ENCODE measurements around the gene BIRC5. TPM values are rescaled to one million over a fixed set of nuclear protein-coding genes. Genes with fewer than 3 reads are reported as not detected.
A peak's percentile ranks its signal among the peaks of the same experiment; 100 is the strongest.

BIRC5 gene
- total RNA-seq, 2 donors from 2014 or later = 0.19 to 1.7 TPM

- intact Hi-C loops (cut with DNase I) = no loop called here
- no peak for DNase-seq (ENCODE audit: low spot score)
Observed at GRCh38 chr17:78235885-78236284, 21.8 kb downstream of the BIRC5 start.

- intact Hi-C loops (cut with DNase I) = no loop called here
Observed at GRCh38 chr17:78236362-78237127, 22.5 kb downstream of the BIRC5 start.

DNA sequence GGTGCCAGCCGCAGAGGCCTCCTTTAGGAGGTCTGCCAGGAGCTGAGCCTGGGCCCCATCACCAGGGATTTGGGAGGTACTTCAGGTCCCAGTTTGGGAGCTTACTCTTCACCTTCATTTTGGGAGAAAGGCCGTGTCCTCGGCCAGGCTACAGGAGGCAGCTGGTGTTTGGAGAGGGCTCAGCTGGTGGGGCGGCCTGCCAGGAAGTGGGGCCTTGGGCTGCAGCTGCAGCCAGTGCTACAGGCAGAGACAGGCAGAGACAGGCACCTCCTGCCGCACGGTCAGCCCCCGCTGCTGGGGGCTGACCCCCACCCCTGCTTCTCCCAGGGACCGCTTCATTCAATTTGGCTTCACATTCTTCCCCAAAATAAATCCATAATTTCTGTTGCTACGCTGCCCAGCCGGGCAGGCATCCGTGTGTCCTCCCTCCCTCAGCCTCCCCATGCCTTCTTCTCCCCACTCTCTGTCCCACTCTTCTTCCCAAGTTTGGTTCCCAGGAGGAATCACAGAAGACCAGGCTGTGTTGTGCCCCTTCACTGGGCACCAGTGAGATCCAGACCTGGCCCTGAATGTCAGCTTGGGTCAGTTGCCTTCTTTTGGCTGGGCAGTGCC is 23.5 kb downstream of the BIRC5 start:
- no peak for DNase-seq (ENCODE audit: low spot score)
- intact Hi-C loops (cut with DNase I) = no loop called here

More at GRCh38 chr17:78236362-78237127, 22.5 kb downstream of the BIRC5 start:
- no peak for DNase-seq (ENCODE audit: low spot score)

GRCh38 chr17:78238823-78239488 is 24.9 kb downstream of the BIRC5 start:
- no peak for DNase-seq (ENCODE audit: low spot score)
- intact Hi-C loops (cut with DNase I) = no loop called here

DNA sequence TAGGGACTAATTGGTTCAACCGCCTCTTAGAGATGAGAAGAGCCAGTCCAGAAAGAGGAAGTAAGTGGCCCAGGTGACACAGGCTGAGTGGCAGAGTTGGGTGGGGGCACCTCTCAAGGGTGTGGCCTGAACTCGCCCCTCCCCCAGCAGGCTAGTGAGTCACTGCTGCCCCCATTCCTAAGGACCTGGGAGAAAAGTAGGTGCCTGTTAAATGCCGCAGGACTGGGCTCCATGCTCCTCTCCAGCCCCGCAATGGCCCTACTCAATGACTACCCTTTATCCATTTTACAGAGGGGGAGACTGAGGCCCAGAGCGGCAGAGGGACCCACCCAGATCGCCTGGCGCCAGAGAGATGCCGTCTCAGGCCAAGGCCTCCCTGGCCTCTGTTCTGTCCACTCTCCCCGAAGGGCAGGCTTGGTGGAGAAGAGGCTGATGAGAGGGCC is 25.5 kb downstream of the BIRC5 start:
- intact Hi-C loops (cut with DNase I) = no loop called here
- no peak for DNase-seq (ENCODE audit: low spot score)

- intact Hi-C loops (cut with DNase I) = no loop called here
- no peak for DNase-seq (ENCODE audit: low spot score)
Observed at GRCh38 chr17:78240012-78240655, 26.1 kb downstream of the BIRC5 start.

DNA sequence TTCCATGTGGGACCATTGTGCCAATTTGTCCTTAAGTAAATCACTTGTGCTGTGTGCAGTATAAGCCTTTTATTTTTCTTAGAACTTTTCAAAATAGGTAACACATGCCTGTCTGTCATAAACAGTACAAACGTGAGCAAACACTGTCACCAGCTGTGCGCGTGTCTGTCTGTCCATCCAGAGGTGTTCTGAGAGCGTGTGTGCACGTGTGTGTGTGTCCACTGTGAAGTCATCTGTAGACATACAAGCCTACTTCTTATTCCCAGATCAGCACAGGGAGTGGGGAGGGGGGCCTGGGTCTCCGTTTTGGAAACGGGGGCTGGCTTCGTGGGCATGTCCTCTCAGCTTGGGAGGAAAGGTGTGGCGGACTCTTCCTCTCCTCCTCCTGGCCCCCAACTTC is 26.8 kb downstream of the BIRC5 start:
- intact Hi-C loops (cut with DNase I) = no loop called here
- no peak for DNase-seq (ENCODE audit: low spot score)

DNA sequence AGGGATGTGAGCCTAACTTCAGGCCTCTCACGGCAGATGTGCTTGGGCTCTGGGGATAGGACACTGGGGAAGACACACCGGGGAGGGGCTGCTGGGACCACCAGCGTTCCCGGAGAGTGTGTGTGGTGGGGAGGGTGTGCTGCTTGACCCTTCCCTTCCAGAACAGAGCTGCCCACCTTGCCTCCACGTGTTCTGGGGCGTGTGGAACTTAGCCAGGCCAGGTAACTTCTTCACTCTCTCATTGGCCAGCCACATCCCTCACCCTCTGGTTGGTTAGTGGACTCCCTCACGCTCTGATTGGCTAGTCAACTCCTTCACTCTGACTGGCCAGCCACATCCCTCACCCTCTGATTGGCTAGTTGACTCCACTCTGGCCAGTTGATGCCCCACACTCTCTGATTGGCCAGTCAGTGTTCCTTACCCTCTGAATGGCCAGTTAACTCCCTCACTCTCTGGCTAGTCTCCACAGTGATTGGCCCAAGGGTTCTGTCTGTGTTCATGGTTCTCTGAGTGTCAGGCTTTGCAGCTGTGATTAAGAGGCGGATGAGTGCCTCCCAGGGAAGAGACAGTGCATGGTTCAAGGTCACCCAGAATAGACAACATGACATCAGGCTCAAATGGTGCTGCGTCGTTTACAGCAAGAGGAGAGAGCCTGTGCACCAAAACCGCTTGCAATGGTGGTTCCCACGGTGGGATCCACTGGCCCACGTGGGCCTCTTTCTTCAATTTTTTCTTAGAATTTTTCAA is 27.4 kb downstream of the BIRC5 start:
- DNase-seq (ENCODE audit: low spot score) = no peak
- intact Hi-C loops (cut with DNase I) = no loop called here

DNA sequence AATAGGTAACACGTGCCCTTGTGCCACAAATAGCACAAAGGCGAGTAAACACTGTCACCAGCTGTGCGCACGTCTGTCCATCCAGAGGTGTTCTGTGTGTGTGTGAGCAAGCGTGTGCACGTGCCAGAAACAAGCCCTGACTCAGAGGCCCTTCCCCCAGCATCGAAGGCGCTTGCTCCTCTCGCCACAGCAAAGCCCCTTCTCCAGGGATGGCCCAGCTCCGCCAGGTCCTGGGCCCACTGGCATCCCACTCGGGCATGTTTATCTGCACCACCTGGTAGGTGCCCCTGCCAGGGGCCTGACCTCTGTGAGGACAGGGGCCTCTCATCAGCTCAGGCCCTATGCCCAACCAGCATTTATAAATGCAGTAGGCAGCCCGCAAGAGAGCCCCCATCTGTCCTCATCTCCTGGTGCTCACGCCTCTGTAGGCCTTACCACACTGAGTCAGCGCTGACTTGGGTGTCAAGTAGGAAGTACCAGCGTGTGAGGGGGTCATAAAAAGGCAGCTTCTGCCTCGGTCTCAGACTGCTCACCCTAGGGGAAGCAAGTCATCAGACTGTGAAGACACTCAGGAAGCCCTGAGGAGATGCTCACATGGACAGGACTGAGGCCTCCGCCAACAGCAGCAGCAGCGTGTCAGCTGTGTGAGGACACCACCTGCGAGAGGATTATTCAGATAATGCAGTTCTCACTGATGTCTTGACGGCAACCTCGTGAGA is 28.1 kb downstream of the BIRC5 start:
- intact Hi-C loops (cut with DNase I) = no loop called here
- no peak for DNase-seq (ENCODE audit: low spot score)

DNA sequence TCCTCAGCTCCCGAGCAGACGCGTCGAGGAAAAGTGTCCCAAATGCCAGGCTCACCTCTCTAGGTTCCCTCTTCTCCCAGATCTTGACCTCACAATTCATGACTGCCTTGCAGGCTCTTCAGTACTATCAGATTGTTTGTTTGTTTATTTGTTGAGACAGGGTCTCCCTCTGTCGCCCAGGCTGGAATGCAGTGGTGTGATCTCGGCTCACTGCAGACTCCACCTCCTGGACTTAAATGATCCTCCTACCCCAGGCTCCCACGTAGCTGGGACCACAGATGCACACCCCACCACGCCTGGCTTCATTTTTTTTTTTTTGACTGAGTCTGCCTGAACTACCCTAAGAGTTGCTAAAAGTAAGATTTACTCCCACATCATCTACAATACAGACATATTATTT is 33.3 kb downstream of the BIRC5 start:
- intact Hi-C loops (cut with DNase I) = no loop called here
- DNase-seq (ENCODE audit: low spot score) = no peak

GRCh38 chr17:78248051-78248914 is 34.2 kb downstream of the BIRC5 start:
- intact Hi-C loops (cut with DNase I) = no loop called here
- DNase-seq (ENCODE audit: low spot score) = no peak

DNA sequence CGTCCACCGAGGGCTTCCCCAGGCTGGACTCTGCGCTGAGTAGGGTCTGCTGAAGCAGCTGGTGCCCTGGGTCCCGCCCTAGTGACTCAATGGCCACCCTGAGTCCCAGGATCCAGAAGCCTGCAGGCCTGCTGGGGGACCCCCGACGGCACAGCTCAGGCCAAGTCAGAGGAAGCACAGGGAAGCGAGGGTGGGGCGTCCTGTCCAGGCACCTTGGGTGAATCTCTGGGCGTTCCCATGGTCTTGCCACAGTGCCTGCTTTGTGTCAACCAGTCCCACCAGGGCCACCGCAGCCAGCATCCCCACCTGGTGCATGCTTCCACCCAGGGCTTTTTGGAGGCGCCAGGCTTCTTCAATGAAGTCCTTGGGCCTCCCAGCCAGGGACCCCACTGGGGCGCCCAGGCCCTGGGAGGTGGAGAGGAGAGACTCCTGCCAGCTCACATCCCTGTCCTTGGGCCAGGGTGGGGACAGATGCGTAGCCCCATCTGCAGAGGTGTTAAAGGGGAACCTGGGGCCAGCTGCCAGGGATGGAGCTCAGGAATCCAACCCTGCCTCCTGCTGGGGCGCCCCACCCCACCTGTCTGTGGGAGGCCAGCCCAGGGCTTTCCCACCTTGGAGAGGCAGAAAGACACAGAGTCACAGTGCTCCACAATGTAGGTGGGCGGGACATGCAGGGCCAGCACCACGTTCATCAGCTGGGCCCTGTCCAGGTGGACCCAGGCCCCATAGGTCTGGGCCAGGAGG is 35.2 kb downstream of the BIRC5 start:
- no peak for DNase-seq (ENCODE audit: low spot score)
- intact Hi-C loops (cut with DNase I) = no loop called here

DNA sequence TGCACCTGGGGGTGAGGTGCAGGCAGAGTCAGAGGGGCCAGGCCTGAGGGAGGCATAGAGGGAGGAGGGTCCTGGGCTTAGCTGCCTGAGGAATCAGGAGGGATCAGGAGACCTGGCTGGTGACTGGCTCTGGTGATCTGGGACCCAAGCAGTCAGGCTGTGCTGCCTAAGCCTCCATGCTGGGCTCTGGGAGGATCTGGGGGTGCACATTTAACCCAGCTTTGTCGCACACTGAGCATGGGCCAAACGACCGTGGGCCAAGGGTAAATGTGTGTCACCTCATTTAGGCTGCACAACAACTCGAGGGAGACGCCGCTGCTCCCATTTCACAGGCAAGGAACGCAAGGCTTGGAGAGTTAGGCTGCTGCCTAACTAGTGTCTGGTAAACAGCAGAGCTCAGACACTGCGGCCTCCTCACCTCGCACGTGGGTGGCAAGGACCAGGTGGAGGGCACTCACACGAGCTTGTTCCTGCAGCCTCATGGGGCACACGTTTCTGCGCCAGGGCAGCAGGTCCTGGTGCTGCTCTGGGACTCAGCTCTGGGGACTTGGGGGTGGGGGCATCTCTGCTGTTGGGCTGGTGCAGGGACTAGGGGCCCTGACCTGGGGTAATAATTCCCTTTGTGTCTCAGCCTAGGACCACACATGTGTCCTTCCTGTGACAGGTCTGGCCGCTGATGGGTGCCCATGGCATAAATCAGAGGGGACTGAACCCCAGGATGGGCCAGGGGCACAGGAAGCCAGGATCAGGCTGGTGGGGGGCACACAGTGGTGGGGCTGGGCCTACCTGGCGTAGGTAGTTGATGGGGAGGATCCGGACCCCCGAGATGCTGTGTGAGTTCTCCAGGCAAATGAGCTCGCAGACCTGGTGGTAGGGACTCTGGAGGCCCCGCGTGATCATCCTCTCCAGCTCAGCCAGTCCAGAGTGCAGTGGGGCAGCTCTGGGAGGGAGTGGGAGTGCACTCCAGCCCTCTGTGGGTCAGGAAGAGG is 36.1 kb downstream of the BIRC5 start:
- intact Hi-C loops (cut with DNase I) = loop anchor here (5.0 kb wide), 2 partner anchors 138 to 172 kb away; no protein-coding TSS in a partner anchor
- no peak for DNase-seq (ENCODE audit: low spot score)

DNA sequence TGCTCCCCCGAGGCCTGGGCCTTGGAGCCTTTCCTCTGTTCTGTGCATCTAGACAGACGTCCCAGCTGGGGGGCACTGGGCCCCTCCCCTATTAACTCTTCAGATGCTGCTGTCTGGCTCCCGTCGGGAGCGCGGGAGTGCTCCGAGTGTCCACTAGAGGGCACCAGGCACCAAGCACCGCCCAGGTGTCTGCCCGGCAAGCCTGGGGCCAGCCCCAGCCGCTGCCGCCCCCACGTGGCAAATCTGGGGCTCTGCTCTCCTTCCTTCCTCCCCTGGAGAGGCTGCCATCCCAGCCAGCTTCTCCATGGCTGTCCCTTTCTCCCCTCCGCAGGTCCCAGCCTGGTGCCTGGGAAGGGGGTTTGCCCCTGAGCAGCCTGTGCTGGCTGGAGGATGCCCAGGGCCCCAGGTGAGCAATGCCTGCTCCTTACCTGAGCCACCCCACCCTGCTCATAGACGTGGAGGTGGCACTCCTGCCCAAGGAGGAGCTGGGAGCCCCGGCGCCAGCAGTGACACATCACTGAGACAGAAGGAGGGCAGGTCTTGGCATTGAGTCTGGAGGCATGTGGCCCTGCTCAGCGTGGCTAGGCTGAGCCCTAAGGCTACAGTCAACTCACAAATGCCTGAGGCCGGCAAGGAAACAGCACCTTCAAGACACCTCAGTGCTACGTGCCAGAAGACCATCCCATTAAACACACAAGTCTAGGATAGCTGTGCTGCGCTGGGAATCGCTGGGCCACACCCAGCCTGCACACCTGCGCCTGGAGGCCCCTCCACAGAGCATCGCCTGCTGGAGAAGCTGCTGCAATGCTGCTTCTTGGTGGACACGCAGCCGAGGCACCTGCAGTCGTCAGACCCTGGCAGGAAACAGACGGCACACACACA is 37.1 kb downstream of the BIRC5 start:
- DNase-seq (ENCODE audit: low spot score) = peak; percentile 96
- intact Hi-C loops (cut with DNase I) = loop anchor here (5.0 kb wide), 2 partner anchors 139 to 171 kb away; no protein-coding TSS in a partner anchor

GRCh38 chr17:78251773-78252103 is 37.7 kb downstream of the BIRC5 start:
- no peak for DNase-seq (ENCODE audit: low spot score)
- intact Hi-C loops (cut with DNase I) = loop anchor here (5.0 kb wide), 2 partner anchors 139 to 171 kb away; no protein-coding TSS in a partner anchor
